NCI-H526 (cell line): ENCODE results near the gene LGI4.

ENCODE experiments used
- DNase-seq, 2 experiments: peaks; one replicate each; lab custom pipeline; 2025; lab: John Stamatoyannopoulos, UW

Gene LGI4

DNA sequence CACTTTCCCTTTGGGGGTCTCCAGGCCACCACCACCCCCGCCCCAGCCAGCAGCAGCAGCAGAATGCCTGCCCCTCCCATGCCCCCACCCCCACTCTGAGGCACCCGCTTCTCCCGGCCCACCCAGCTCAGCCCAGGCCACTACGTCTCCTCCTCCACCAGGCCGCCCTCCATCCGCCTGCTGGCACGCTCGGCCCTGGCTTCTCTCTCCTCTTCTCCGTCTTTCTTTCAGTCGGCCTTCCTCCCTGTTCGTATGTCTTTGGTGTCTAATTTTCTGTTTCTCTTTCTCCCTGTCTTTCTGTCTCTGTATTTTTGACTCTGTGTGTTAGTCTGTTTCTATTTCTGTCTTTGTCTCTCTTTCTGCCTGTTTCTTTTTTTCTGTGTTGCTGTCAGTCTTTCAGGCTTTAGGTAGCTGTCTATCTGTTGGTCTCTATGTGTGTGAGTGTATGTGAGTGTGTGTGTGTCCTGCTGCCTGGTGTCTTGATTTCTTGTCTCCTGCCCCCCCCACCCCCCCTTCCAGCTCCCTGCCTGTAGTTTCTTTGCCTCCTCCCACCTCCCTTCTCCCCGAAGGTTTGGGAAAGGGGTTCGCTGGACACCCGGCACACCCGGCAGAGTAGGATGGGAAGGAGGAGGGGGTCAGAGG lies at the start of gene LGI4:
TSS of gene LGI4 (minus strand) at position 459 of the 642 bp plus-strand sequence. CDS start at position 80, 379 bp downstream.
- DNase-seq = no peak

DNA sequence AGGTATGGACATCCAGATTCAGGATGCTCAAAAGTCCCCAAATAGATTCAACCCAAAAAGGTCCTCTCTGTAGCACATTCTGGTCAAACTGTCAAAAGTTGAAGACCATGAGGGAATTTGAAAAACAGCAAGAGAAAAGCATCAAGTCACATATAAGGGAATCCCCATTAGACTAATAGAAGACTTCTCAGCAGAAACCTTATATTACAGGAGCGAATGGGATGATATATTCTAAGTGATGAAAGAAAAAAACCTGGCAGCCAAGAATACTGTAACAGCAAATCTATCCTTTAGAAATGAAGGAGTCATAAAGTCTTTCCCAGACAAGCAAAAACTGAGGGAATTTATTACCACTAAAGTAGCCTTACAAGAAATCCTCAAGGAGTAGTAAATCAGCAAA lies 49.4 kb upstream of the LGI4 start:
- DNase-seq = no peak

DNA sequence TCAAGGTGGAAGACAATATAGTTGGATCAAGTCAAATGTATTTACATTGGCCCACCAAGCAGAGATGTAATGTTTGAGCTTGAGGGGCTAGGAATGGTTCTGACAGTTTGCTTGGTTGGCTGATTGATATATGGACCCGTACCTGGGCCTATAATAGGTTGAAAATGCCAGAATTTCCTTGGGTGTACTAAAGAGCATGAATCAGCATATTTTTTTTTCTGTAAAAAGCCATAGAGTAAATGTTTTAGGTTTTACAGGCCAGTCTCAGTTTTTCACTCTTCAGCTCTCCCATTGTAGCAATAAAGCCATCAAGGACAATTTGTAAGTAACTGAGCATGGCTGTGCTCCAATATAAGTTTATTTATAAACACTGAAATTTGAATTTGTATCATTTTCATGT lies 46.5 kb upstream of the LGI4 start:
- no peak for DNase-seq

DNA sequence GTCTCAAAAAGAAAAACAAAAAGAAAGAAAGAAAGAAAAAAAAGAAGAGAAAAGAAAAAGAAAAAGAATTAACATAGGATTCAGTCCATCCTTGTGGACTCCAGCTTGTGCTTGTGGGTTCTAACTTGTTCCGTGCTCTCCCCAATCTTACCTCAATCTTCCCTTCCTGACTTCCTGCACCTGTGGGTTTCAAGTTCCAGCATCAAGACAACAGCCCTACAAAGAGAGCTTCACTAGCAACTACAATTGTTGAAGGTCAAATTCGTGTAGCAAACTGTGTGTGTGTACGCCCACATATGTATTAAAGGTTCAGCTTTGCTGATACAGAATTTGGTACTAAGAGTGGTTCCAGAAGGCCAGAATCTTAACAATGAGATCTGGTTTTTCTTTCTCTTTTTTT lies 45.0 kb upstream of the LGI4 start:
- no peak for DNase-seq

DNA sequence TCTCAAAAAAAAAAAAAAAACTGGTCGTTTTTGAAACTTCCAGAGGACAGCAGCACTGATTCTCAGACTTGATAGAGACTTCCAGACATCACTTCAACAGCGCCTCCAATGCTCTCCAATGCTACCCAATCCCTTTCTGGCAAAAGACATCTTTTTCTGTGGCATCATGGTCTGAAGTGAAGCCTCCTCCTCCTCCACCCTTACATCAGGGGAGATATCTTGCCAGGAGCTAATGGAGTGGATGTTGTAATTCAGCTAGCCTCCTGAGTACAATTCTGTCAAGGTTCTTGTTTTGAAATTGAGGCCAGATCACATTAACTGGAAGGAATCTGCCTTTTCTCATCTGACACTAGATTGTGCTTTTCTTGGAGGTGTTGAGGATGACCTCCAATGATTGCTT lies 43.8 kb upstream of the LGI4 start:
- no peak for DNase-seq

DNA sequence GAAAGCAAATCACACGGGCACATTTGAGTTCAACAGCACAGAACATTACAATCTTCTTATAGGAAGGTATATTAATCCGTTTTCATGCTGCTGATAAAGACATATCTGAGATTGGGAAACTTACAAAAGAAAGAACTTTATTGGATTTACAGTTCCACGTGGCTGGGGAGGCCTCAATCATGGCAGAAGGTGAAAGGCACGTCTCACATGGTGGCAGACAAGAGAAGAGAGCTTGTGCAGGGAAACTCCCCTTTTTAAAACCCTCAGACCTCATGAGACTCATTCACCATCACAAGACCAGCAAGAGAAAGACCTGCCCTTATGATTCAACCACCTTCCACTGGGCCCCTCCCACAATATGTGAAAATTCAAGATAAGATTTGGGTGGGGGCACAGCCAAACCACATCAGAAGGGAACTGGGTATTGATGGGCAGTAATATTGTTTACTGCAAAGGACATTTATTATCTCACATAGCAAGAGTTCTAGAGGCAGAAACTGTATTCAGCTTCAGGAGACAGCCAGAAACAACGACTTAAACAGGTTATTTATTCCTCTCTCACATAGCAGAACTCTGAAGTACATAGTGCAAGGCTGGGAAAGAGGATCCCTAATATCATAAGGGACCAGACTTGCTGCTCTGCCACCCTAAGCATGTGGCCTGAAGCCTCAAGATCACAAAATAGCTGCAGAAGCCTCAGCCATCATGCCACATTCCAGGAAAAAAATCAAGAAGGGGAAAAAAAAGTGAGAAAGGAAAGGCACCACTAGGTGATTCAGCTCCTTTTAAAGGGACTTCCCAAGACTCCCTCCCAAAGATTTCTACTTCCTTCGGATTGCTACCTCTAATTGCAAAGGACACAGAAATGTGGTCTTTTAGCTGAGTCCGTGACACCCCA lies 42.8 kb upstream of the LGI4 start:
- no peak for DNase-seq

DNA sequence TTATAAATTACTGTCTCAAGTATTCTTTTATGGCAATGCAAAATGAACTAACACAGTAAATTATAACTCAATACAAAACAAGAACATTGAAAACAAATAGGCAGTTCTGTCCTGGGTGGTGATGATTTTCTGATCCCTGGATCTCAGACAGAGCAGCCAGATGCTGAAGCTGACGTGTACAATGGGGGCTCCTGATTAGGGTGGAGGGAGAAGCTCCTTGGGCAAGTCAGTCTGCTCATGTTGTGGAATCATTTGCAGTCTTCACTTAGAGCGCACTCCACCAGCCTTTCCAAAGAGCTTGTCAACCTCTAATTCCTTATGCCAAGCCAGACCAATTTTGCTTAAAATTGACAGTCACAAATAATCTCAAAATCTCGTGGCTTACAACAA lies 41.3 kb upstream of the LGI4 start:
- no peak for DNase-seq

DNA sequence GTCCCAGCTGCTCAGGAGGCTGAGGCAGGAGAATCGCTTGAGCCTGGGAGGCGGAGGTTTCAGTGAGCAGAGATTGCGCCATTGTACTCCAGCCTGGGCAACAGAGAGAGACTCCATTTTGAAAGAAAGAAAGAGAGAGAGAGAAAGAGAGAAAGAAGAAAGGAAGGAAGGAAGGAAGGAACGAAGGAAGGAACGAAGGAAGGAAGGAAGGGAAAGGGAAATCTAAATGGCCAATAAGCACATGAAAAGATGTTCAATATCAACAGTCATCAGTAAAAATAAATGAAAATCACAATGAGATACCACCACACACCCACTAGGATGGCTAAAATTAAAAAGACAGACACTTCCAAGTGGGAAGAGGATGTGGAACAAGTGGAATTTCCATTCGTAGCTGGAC lies 39.4 kb upstream of the LGI4 start:
- DNase-seq = no peak

DNA sequence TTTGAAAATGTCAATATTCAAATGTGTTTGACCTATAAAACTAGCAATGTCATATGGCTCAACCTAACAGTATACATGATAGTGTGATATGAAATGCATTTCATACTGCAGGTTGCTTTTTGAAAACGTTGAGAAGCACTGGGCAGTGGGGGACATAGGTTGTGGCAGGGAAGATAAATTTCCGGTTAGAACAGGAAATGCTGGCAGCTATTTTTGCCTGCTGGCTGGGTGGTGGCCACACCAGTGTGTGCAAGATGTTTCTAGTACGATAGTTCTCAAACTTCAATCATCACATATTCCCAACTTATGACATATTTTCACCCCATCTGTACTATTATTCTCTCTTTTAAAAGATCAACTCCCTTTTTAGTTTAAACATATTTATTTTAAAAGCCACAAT lies 36.9 kb upstream of the LGI4 start:
- no peak for DNase-seq

DNA sequence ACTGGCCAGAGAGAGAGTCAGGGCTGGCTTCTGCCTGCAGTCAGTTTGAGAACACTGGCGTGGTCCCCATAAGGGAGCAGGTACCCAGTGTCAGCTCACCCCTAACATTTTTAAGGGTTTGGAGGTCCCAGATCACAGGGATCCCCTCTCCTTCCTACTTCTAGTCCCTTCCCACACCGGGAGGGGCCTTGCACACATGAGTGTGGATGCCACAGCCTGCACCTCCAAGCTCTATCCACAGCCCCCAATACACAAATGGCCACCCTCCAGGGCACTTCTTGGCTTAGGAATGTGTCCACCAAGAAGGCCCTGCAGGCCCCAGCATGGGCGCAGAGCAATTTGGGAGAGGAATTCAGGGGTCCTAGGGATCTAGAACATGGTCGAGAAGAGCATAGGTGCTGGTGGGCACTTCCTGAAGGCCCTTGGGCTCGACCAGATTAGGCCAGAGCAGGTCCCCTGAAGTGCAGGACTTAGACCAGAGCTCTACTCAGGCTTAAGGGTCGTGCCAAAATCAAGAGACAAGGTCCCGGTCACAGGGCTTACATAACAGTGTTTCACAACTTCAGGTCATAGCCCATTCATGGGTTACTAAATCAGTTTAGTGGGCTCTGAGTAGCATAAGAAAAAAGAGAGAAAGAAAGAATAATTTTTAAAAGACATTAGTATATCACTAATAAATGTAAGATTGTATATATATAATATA lies 35.7 kb upstream of the LGI4 start:
- no peak for DNase-seq

DNA sequence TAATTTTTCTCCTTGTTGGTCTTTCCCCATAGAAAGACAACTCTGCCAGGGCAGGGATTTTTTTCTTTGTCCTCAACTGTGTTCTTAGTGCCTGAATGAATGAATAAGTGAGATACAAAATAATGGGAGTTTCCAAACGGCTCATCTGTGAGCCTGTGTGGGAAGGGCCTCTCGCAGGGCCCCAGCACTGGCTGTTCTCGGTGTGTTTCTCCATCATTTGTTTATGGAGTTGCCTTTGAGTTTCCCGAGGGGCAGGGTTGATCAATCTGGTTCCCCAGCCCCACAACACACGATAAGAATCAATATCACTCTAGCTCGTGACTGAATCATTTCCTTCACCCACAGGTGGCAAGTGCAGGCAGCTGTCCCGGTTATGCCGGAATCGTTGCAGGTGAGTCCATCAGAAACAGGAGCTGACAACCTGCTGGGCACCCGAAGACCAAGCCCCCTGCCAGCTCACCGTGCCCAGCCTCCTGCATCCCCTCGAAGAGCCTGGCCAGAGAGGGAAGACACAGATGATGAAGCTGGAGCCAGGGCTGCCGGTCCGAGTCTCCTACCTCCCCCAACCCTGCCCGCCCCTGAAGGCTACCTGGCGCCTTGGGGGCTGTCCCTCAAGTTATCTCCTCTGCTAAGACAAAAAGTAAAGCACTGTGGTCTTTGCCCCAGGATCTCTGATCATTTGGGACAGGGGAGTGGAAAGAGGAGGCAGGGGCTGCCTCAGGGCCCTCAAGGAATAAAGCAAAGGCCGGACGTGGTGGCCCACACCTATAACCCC lies 34.5 kb upstream of the LGI4 start:
- no peak for DNase-seq

DNA sequence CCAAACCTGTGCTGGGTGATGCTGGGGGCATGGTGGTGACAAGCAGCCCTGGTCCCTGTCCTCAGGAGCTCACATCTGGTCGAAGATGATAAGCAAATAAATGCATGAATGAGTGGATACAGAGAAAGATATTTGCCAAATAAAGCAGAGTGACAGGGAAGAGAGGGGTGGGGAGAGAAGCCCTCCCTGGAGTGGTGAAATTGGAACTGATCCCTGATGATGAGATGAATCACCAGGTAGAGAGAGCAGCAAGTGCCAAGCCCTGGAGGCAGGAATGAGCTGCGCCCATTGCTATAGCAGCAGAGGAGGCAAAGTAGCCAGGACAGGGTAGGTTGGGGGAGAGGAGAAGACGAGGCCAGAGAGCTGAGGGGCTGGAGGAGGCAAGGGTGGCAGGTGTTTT lies 33.3 kb upstream of the LGI4 start:
- no peak for DNase-seq

DNA sequence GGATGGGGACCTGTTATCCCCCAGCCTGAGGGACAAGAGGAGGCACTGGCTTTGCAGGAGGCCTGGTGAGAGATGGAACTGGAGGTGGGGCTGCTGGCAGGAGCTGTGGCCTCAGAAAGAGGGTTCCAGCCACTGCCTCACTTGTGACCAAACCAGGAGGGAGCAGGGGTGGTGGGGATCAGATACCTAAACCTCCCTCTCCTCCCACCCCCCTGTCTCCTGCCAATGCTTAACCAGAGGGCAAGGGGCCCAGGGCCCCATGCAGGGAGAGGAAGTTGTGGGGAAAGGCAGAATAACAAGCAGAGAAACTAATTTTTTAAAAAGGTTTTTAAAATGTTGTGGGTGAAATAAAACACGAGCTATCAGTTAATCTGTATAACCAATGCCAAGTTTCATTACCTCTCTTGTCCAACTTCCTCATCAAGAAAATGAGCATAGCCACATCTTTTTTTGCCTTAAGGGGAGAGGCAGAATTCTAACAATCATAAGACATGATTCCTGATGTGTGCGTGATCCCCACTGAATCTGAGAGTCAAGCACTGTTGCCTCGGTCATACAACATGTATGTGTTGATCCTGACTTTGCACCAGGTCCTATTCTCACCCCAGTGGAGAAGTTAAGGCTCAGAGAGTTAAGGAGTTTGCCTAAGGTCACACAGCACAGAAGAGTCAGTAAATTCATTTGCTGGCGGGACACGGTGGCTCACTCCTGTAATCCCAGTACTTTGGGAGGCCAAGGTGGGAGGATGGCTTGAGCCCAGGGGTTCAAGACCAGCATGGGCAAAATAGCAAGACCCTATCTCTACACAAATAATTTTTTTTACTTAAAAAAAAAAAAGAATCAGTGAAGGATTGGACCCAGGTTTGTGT lies 32.6 kb upstream of the LGI4 start:
- no peak for DNase-seq

DNA sequence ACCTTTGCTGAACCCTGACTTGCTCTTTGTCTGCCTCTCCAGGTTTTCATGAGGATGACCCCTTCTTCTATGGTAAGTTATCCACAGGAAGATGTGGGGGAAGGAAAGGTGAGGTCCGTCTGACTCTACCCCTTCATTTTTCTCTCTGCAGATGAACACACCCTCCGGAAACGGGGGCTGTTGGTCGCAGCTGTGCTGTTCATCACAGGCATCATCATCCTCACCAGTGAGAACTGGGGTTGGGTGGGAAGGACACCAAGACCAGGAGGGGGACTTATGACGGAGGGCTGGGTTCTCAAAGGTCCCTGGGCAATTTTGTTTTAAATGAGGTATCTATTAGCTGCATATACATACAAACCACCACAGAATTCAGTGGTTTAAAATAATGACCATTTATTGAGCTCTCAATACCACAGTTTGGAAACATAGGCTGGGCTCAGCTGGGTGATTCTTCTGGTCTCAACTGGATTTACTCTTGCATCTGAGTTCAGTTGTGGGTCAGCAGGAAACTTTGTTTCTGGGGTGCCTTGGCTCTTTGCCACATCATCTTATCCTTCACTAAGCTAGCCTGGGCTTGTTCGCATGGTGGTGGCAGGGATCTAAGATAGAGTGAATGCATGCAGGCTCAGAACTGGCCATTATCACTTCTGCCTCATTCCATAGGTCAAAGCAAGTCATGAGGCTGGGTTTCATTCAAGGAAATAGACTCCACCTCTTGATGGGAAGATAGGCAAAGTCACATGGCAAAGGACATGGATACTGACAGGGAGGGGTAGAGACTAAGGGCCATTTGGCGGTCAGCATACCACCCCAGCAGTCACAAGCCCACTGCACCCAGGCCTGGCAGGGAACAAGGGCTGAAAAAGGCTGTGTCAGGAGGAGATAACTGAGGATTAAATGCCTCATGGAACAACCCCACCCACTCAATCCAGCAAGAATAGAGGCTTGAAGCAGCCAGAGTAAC lies 31.5 kb upstream of the LGI4 start:
- no peak for DNase-seq

DNA sequence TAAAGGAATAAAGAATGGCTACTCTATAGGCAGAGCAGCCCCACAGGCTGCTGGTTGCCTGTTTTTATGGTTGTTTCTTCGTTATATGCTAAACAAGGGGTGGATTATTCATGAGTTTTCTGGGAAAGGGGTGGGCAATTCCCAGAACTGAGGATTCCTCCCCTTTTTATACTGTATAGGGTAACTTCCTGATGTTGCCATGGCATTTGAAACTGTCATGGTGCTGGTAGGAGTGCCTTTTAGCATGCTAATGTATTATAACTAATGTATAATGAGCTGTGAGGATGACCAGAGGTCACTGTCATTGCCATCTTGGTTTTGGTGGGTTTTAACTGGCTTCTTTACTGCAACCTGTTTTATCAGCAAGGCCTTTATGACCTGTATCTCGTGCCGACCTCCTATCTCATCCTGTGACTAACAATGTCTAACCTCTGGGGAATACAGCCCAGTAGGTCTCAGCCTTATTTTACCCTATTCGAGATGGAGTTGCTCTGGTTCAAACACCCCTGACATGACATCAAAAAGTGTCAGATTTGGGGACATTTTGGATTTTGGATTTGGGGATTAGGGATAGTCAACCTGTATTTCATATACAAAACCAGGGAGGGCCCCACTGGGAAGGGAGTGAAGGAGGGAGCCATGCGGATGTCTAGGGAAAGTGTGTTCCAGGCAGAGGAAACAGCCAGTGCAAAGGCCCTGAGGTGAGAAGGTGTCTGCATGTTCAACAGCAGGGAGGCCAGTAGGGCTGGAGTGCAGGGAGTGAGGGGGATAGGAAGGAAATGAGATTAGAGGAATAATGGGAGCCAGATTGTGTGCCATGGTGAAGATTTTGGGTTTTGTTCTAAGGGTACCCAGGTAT lies 30.6 kb upstream of the LGI4 start:
- DNase-seq = no peak

DNA sequence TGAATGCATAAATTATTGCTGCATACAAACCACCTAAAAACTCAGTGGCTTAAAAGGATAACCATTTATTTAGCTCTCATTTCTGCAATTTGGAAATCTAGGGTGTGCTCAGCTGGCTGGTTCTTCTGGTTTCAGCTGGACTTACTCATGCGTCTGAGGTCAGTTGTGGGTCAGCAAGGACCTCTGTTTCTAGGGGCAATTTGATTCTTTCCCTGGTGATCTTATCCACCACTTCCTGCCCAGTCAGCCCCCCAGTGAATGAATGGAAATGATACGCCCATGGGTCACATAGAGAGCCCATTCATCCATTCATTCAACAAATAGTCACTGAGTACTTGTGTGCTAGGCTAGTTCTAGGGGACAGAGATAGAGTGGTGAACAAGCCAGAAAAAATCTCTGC lies 29.6 kb upstream of the LGI4 start:
- DNase-seq = no peak

DNA sequence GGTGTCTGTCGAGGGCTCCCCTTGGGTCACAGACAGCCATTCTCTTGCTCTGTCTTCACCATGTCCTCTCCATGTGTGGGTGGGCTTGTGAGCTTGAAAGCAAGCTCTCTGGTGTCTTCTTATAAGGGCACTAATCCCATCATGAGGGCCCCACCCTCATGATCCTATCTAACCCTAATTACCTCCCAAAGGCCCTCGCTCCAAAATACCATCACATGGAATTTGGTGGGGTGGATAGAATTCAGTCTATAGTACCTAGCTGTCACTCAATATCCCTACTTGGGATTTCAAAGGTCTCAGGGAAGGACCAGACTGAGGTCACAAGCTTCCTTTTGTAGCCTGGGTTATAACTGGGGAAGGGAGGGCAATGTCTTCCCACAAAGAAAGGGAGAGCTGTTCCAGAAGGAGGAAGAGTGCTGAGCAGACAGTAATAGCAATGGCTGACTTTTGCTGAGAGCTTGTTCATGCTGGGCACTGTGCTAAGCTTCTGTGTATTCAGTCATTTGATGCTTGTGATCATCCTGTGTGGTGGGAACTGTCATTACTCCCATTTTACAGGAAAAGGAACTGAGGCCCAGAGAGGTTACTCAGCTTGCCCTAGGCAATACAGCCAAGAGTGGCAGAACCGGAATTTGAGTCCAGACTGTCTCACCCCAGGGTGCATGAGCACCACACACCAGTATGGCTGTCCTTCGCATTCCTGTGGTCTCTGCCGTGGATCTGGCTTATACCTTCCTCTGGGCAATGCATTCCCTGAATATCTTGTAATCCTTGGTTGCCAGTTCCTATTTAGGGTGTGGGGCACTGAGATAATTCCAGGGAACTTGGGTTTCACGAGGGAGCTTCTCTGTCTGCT lies 27.8 kb upstream of the LGI4 start:
- no peak for DNase-seq

DNA sequence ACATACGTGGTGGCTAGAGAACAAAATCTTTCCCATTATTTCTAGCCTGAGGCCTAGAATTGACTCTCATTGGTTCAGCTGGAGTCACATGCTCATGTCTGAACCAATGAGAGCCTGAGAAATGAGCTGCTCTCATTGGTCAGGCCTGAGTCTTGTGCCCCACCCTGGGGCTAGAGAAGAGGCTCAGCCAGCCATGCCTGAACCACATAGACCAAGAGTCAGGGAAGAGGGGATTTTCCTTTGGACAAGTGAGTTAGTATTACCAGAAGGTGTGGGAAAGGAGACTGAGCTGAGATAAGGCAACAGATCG lies 26.5 kb upstream of the LGI4 start:
- DNase-seq = no peak
